ENCODE results near the gene FADS1.

Gene FADS1

GRCh38 chr11:61860054-61860903 is 43.5 kb upstream of the FADS1 start:
- H3K27ac ChIP-seq: no peak overlapping the region
- peaks cover 0 to 99% (median 34%) of the 10 kb centered on the region in 11 experiments; a peak in 14 of 22 replicates for H4K20me1 ChIP-seq
- no peaks in the 10 kb centered on the region for H3K9me3 ChIP-seq (replicated peaks in 1 of 11)
- H3K36me3 ChIP-seq: peaks cover 98 to 100% (median 100%) of the 10 kb centered on the region in 11 experiments
- no peak for TF ChIP-seq Cebpa-rat (IDR thresholded peaks at IDR 0.05)
- no peak overlapping the region for H3K4me3 ChIP-seq
- H3K9ac ChIP-seq: no peak overlapping the region
- 0 out of 20 replicates have a peak, but pooled peaks cover 0 to under 1% (median 0%) of the 10 kb centered on the region in 10 experiments for H3K4me1 ChIP-seq
- no peak overlapping the region for H3K4me2 ChIP-seq
- H3K27me3 ChIP-seq: no peaks in the 10 kb centered on the region

- Histone ChIP-seq H3K36me3 (peaks cover 92 to 98% (median 98%) of the 10 kb centered on the region in 11 experiments), H4K20me1 (peaks cover 0 to 97% (median 34%) of the 10 kb centered on the region in 11 experiments; a peak in 14 of 22 replicates), H3K9me3 (replicated peaks in 1 of 11) (no peaks in the 10 kb centered on the region), H3K4me2 (no peak overlapping the region), H3K27ac (no peak overlapping the region; a peak in 1 of 22 replicates), H3K4me3 (no peak overlapping the region), H3K9ac (peak overlapping the region in 1 of 11 experiments; percentile 9; a peak in 1 of 22 replicates), H3K4me1 (peaks cover 0 to 17% (median 9%) of the 10 kb centered on the region in 10 experiments; a peak in 9 of 20 replicates), H3K27me3 (no peaks in the 10 kb centered on the region)
- no peak for TF ChIP-seq Cebpa-rat (IDR thresholded peaks at IDR 0.05)
Measured at GRCh38 chr11:61855939-61856680, 39.3 kb upstream of the FADS1 start.

- H3K27me3 ChIP-seq: no peaks in the 10 kb centered on the region
- H3K9ac ChIP-seq: 0 out of 22 replicates have a peak overlapping the region, but pooled peaks of 1 of the 11 experiments have one; percentile 7
- peak overlapping the region in 2 of 11 experiments; percentile 12 to 62; a peak in 2 of 22 replicates for H3K27ac ChIP-seq
- H3K9me3 ChIP-seq (replicated peaks in 1 of 11): no peaks in the 10 kb centered on the region
- H3K4me3 ChIP-seq: no peak overlapping the region
- H3K36me3 ChIP-seq: peaks cover 92 to 98% (median 98%) of the 10 kb centered on the region in 11 experiments
- H4K20me1 ChIP-seq: peaks cover 0 to 97% (median 34%) of the 10 kb centered on the region in 11 experiments; a peak in 15 of 22 replicates
- H3K4me1 ChIP-seq: peaks cover 0 to 17% (median 9%) of the 10 kb centered on the region in 10 experiments; a peak in 9 of 20 replicates
- TF ChIP-seq Cebpa-rat (IDR thresholded peaks at IDR 0.05): no peak
- no peak overlapping the region for H3K4me2 ChIP-seq
Measured at GRCh38 chr11:61854966-61855714, 38.3 kb upstream of the FADS1 start.

- H3K4me1 ChIP-seq: peaks cover 0 to 17% (median 9%) of the 10 kb centered on the region in 10 experiments; a peak in 9 of 20 replicates
- H3K4me2 ChIP-seq: no peak overlapping the region
- H3K27me3 ChIP-seq: no peaks in the 10 kb centered on the region
- peaks cover 92 to 98% (median 98%) of the 10 kb centered on the region in 11 experiments for H3K36me3 ChIP-seq
- H3K9ac ChIP-seq: 0 out of 22 replicates have a peak overlapping the region, but pooled peaks of 1 of the 11 experiments have one; percentile 7
- no peak overlapping the region for H3K4me3 ChIP-seq
- TF ChIP-seq Cebpa-rat (IDR thresholded peaks at IDR 0.05): no peak
- H3K27ac ChIP-seq: peak overlapping the region in 2 of 11 experiments; percentile 45 to 62; a peak in 5 of 22 replicates
- H3K9me3 ChIP-seq (replicated peaks in 1 of 11): no peaks in the 10 kb centered on the region
- peaks cover 0 to 97% (median 34%) of the 10 kb centered on the region in 11 experiments; a peak in 15 of 22 replicates for H4K20me1 ChIP-seq
Measured at GRCh38 chr11:61854206-61854895, 37.5 kb upstream of the FADS1 start.

GRCh38 chr11:61853698-61854169 is 36.9 kb upstream of the FADS1 start:
- H3K27me3 ChIP-seq: no peaks in the 10 kb centered on the region
- 0 out of 22 replicates have a peak overlapping the region, but pooled peaks of 1 of the 11 experiments have one; percentile 52 for H3K9ac ChIP-seq
- no peak for TF ChIP-seq Cebpa-rat (IDR thresholded peaks at IDR 0.05)
- H4K20me1 ChIP-seq: peaks cover 0 to 97% (median 34%) of the 10 kb centered on the region in 11 experiments; a peak in 15 of 22 replicates
- H3K36me3 ChIP-seq: peaks cover 92 to 98% (median 98%) of the 10 kb centered on the region in 11 experiments
- H3K9me3 ChIP-seq (replicated peaks in 1 of 11): no peaks in the 10 kb centered on the region
- no peak overlapping the region for H3K4me2 ChIP-seq
- peaks cover 0 to 17% (median 9%) of the 10 kb centered on the region in 10 experiments; a peak in 9 of 20 replicates for H3K4me1 ChIP-seq
- H3K4me3 ChIP-seq: no peak overlapping the region
- peak overlapping the region in 5 of 11 experiments; percentile 18 to 62 (median 45); a peak in 8 of 22 replicates for H3K27ac ChIP-seq

- TF ChIP-seq Cebpa-rat (IDR thresholded peaks at IDR 0.05): no peak
- Histone ChIP-seq H3K36me3 (peaks cover 93 to 98% (median 98%) of the 10 kb centered on the region in 11 experiments), H3K4me3 (no peak overlapping the region), H3K4me1 (peaks cover 0 to 17% (median 9%) of the 10 kb centered on the region in 10 experiments; a peak in 9 of 20 replicates), H3K27ac (peak overlapping the region in 3 of 11 experiments; percentile 9 to 50 (median 40); a peak in 3 of 22 replicates), H3K27me3 (no peaks in the 10 kb centered on the region), H3K9ac (no peak overlapping the region), H3K9me3 (replicated peaks in 1 of 11) (no peaks in the 10 kb centered on the region), H4K20me1 (peaks cover 0 to 93% (median 31%) of the 10 kb centered on the region in 11 experiments; a peak in 15 of 22 replicates), H3K4me2 (peak overlapping the region in 1 of 11 experiments; percentile 18; a peak in 4 of 22 replicates)
Measured at GRCh38 chr11:61851900-61852295, 35.1 kb upstream of the FADS1 start.

- no peak for TF ChIP-seq Cebpa-rat (IDR thresholded peaks at IDR 0.05)
- Histone ChIP-seq H3K4me3 (no peak overlapping the region), H3K36me3 (peaks cover 93 to 98% (median 98%) of the 10 kb centered on the region in 11 experiments), H3K9ac (no peak overlapping the region; a peak in 1 of 22 replicates), H3K9me3 (replicated peaks in 1 of 11) (no peaks in the 10 kb centered on the region), H4K20me1 (peaks cover 0 to 93% (median 26%) of the 10 kb centered on the region in 11 experiments; a peak in 15 of 22 replicates), H3K27ac (peak overlapping the region in 4 of 11 experiments; percentile 9 to 50 (median 36); a peak in 5 of 22 replicates), H3K4me1 (peaks cover 0 to 17% (median 9%) of the 10 kb centered on the region in 10 experiments; a peak in 9 of 20 replicates), H3K27me3 (no peaks in the 10 kb centered on the region), H3K4me2 (no peak overlapping the region)
Measured at GRCh38 chr11:61851113-61851899, 34.5 kb upstream of the FADS1 start.

All from BLaER1 treated with 17β-estradiol and CSF1 and Interleukin-3, amounts not matched to agents 10 nM and 100 nM (cell line).